B cell (primary cell): ENCODE data around the gene EGLN2. TPM values are rescaled to one million over a fixed set of nuclear protein-coding genes. Genes with fewer than 3 reads are reported as not detected.
A peak's percentile ranks its signal among the peaks of the same experiment; 100 is the strongest.

Experiments
- ATAC-seq: fragments of 200-7000 bp; cut with Tn5 transposase; one replicate; pipeline ENCODE4 v1.10.0; 2021; ENCODE audit warnings: low read depth, mild to moderate bottlenecking, moderate number of reproducible peaks, moderate library complexity
- CTCF ChIA-PET: fragments of 350-600 bp; sonication (Branson Sonifier 250); formaldehyde crosslinking; loops from one replicate; lab custom pipeline; 2021; ENCODE audit warnings: antibody characterized with exemption, inconsistent platforms; lab: Charles Lee
- POLR2A ChIA-PET: fragments of 350-600 bp; sonication (Branson Sonifier 250); formaldehyde crosslinking; loops from one replicate; lab custom pipeline; 2021; ENCODE audit warnings: antibody characterized with exemption; lab: Charles Lee
- DNase-seq: peaks from one replicate; pipeline ENCODE4 v3.0.0; 2013
- H2AFZ ChIP-seq: 2 replicates; pipeline ENCODE4 v1.6.1; 2012; ENCODE audit warnings: mild to moderate bottlenecking, low read depth, low read length; ENCODE audit not compliant: insufficient read depth, poor library complexity, severe bottlenecking
- H3K27ac ChIP-seq, 2 donors: 1 replicate in 1 of 2; 2 replicates in 1 of 2; pipeline ENCODE4 v1.5.1; 2012 to 2013; ENCODE audit warnings: low read length in 2 of 2, mild to moderate bottlenecking in 2 of 2, moderate library complexity in 1 of 2
- H3K27me3 ChIP-seq, 4 experiments: fragments of 200-600 bp in 1 of 4; sonication (generic) in 1 of 4; replicated peaks in 1 of 4; 1 replicate in 2 of 4; 2 replicates in 2 of 4; pipeline versions ENCODE4 v1.6.1 to v1.7.0; 2013 to 2016; ENCODE audit warnings: low read length in 3 of 4, mild to moderate bottlenecking in 2 of 4, mixed read lengths in 1 of 4, moderate library complexity in 1 of 4; ENCODE audit not compliant: insufficient read depth in 4 of 4, control insufficient read depth in 3 of 4; ENCODE audit errors: control extremely low read depth in 1 of 4
- H3K36me3 ChIP-seq, 2 experiments: replicated peaks in 1 of 2; 1 replicate in 1 of 2; 2 replicates in 1 of 2; pipeline versions ENCODE4 v1.6.1 to v1.7.1; 2013; ENCODE audit warnings: low read length in 1 of 2; ENCODE audit not compliant: insufficient read depth in 2 of 2, control insufficient read depth in 1 of 2; ENCODE audit errors: control extremely low read depth in 1 of 2, extremely low read depth in 1 of 2
- H3K4me1 ChIP-seq, 2 donors: fragments of 200-600 bp in 1 of 2; sonication (generic) in 1 of 2; 1 replicate in 1 of 2; 2 replicates in 1 of 2; pipeline versions ENCODE4 v1.5.1 to v1.6.1; 2013 to 2017; ENCODE audit warnings: low read length in 2 of 2; ENCODE audit not compliant: control insufficient read depth in 2 of 2, insufficient read depth in 2 of 2
- H3K4me2 ChIP-seq: replicated peaks from 2 replicates; pipeline ENCODE3; 2012; ENCODE audit warnings: mild to moderate bottlenecking, low read depth, low read length; ENCODE audit not compliant: poor library complexity, severe bottlenecking
- H3K4me3 ChIP-seq, 5 experiments: fragments of 200-600 bp in 1 of 5; sonication (generic) in 1 of 5; 1 replicate in 3 of 5; 2 replicates in 2 of 5; pipeline versions ENCODE4 v1.5.1 to v1.7.0; 2011 to 2016; ENCODE audit warnings: low read length in 4 of 5, mild to moderate bottlenecking in 4 of 5, low read depth in 2 of 5, control low read depth in 1 of 5, moderate library complexity in 1 of 5; ENCODE audit not compliant: insufficient read depth in 1 of 5; ENCODE audit errors: control extremely low read depth in 1 of 5, extremely low read depth in 1 of 5
- H3K79me2 ChIP-seq: fragments of 200-600 bp; sonication (generic); one replicate; pipeline ENCODE4 v1.6.0; 2016; ENCODE audit warnings: low read length; ENCODE audit not compliant: control insufficient read depth, insufficient read depth
- H3K9ac ChIP-seq: fragments of 200-600 bp; sonication (generic); 2 replicates; pipeline ENCODE4 v1.6.1; 2017; ENCODE audit warnings: mild to moderate bottlenecking, low read length, moderate library complexity
- H3K9me3 ChIP-seq, 3 donors: one replicate each; pipeline versions ENCODE4 v1.6.1 to v1.7.1; 2013; ENCODE audit warnings: low read length in 2 of 3; ENCODE audit not compliant: control insufficient read depth in 2 of 3, insufficient read depth in 1 of 3; ENCODE audit errors: control extremely low read depth in 1 of 3
- H4K20me1 ChIP-seq: 2 replicates; pipeline ENCODE4 v1.6.0; 2012; ENCODE audit warnings: mild to moderate bottlenecking, low read length; ENCODE audit not compliant: insufficient read depth, control insufficient read depth, poor library complexity, severe bottlenecking
- H3K27ac Mint-ChIP-seq: one replicate; pipeline ENCODE4 v1.8.0; 2021; ENCODE audit warnings: mixed read lengths
- H3K27me3 Mint-ChIP-seq: one replicate; pipeline ENCODE4 v1.8.0; 2021; ENCODE audit warnings: mixed read lengths
- H3K4me1 Mint-ChIP-seq: one replicate; pipeline ENCODE4 v1.8.0; 2021; ENCODE audit warnings: mixed read lengths
- H3K4me3 Mint-ChIP-seq: one replicate; pipeline ENCODE4 v1.8.0; 2021; ENCODE audit warnings: mixed read lengths
- H3K9me3 Mint-ChIP-seq: one replicate; pipeline ENCODE4 v1.8.0; 2022; ENCODE audit warnings: mixed read lengths; ENCODE audit not compliant: insufficient read depth
- EZH2 ChIP-seq: IDR thresholded peaks from 2 replicates; pipeline ENCODE4 v1.6.1; 2012; ENCODE audit warnings: borderline replicate concordance, low read depth, mild to moderate bottlenecking, moderate library complexity, low read length; ENCODE audit not compliant: insufficient read depth, poor library complexity, severe bottlenecking
- WGBS: methylation state at CpG from one replicate; pipeline ENCODE4 v1.1.5; 2013; ENCODE audit warnings: missing lambda C conversion rate; ENCODE audit not compliant: insufficient coverage; 5-methylcytosine and 5-hydroxymethylcytosine counted together
- intact Hi-C: fragments of 100-400 bp; cut with micrococcal nuclease; formaldehyde crosslinking; loops from one replicate; pipeline ENCODE4 v1.10.0; 2022
- polyA plus RNA-seq: library from polyadenylated mRNA; depleted of rRNA; stranded (reverse); fragments of >200 nt; gene quantifications from 2 replicates; pipeline ENCODE4 v1.2.3, GENCODE V29; 2012
- total RNA-seq, 2 donors: library from RNA; stranded (reverse); fragments of 120-200 nt in 1 of 2; gene quantifications; 1 replicate in 1 of 2; 2 replicates in 1 of 2; pipeline versions ENCODE4 v1.2.3 to v1.2.4, GENCODE V29; 2013 to 2022
- TF ChIP-seq, protein P1 (sequence below): fragments of 200-600 bp; IDR thresholded peaks from one replicate; pipeline ENCODE4 v1.8.0; 2022; ENCODE audit warnings: antibody characterized with exemption, mild to moderate bottlenecking

Gene EGLN2
- total and polyA plus RNA-seq, 2 donors (not counting 1 experiment from before 2014, with no cell fraction given), result 130 to 178 TPM

DNA sequence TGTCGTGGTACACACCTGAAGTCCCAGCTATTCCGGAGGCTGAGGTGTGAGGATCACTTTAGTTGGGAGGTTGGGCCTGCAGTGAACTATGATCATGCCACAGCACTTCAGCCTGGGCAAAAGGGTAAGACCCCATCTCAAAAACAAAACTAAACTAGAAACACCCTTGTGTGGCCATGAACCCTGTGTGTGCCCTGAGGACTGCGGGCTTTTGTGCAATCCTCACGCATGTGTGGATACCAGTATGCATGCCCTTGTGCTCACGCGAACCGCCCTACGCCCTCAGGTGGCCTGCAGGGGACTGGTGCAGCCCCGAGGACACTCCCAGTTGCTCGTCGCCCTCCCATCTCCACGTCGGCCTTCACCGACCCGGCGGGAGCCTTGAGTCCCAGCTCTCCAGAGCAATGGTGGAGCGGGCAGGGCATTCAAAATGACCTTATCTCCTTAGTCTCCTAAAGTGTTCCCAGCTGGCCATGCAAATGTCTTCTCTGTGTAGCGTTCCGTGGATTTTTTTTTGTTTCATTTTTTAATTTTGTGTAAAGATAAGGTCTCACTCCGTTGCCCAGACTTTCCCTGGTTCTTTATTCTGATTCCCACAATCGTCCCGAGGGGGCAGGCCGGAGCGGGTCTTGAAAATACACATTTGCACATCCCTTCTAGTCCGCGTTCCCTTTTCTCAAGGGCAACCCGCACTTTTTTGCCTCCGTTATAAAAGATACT is 868 bp upstream of the EGLN2 start:
- ChIA-PET CTCF (interaction anchor here (0.6 to 4.9 kb wide), 14 partner anchors 9 to 163 kb away, joined by 3 to 48 read pairs (median 4); partner anchors contain the start of genes ACTMAP, COQ8B, ITPKC and RAB4B), POLR2A (interaction anchor here (0.6 to 3.1 kb wide), 12 partner anchors 9 to 1966 kb away, joined by 3 to 68 read pairs (median 4); partner anchors contain the start of genes ACTMAP, B9D2, COQ8B and ECH1)
- WGBS, result 13% methylated on average over 19 of the region's 28 CpGs
- peaks cover 48% of the 10 kb centered on the region for H3K79me2 ChIP-seq
- H3K9me3 Mint-ChIP-seq, result no peaks in the 10 kb centered on the region
- peaks cover 35% of the 10 kb centered on the region for H4K20me1 ChIP-seq
- no peaks in the 10 kb centered on the region for H3K27me3 ChIP-seq
- no peak for TF ChIP-seq EZH2
- TF ChIP-seq, protein P1, sequence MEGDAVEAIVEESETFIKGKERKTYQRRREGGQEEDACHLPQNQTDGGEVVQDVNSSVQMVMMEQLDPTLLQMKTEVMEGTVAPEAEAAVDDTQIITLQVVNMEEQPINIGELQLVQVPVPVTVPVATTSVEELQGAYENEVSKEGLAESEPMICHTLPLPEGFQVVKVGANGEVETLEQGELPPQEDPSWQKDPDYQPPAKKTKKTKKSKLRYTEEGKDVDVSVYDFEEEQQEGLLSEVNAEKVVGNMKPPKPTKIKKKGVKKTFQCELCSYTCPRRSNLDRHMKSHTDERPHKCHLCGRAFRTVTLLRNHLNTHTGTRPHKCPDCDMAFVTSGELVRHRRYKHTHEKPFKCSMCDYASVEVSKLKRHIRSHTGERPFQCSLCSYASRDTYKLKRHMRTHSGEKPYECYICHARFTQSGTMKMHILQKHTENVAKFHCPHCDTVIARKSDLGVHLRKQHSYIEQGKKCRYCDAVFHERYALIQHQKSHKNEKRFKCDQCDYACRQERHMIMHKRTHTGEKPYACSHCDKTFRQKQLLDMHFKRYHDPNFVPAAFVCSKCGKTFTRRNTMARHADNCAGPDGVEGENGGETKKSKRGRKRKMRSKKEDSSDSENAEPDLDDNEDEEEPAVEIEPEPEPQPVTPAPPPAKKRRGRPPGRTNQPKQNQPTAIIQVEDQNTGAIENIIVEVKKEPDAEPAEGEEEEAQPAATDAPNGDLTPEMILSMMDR, result peak; percentile 56
- H3K4me1 Mint-ChIP-seq, result peaks cover 51% of the 10 kb centered on the region
- no peaks in the 10 kb centered on the region for H3K27me3 Mint-ChIP-seq
- H3K27ac ChIP-seq, result peak overlapping the region; percentile 85 to 90
- DNase-seq, result peak; percentile 79
- H2AFZ ChIP-seq, result peak overlapping the region; percentile 76
- H3K4me1 ChIP-seq, result peaks cover 46 to 47% of the 10 kb centered on the region in 2 donors
- intact Hi-C loops, result loop anchor here (1.0 to 5.0 kb wide), 8 partner anchors 9 to 513 kb away; partner anchors contain the start of genes ACTMAP, AKT2, COQ8B and RAB4B
- peak overlapping the region; percentile 98 for H3K27ac Mint-ChIP-seq
- peak; percentile 26 for ATAC-seq
- peak overlapping the region; percentile 82 for H3K4me2 ChIP-seq
- H3K4me3 Mint-ChIP-seq, result peak overlapping the region; percentile 90
- peaks cover 0 to 37% of the 10 kb centered on the region in 2 experiments for H3K36me3 ChIP-seq
- peak overlapping the region; percentile 79 for H3K9ac ChIP-seq
- H3K4me3 ChIP-seq, result peak overlapping the region; percentile 59 to 84 (median 67)
- H3K9me3 ChIP-seq, result no peaks in the 10 kb centered on the region
